ENCODE measurements around the gene CWC25.

CWC25 gene

GRCh38 chr17:38783227-38783626 lies 41.9 kb downstream of the CWC25 start:
- no peak for DNase-seq (ENCODE audit: low spot score)

GRCh38 chr17:38779965-38780752 lies 45.0 kb downstream of the CWC25 start:
- no peak for DNase-seq (ENCODE audit: low spot score)

GRCh38 chr17:38777641-38778250 lies 47.4 kb downstream of the CWC25 start:
- no peak for DNase-seq (ENCODE audit: low spot score)

- no peak for DNase-seq (ENCODE audit: low spot score)
Observed at GRCh38 chr17:38773258-38773657, 51.9 kb downstream of the CWC25 start.

DNA sequence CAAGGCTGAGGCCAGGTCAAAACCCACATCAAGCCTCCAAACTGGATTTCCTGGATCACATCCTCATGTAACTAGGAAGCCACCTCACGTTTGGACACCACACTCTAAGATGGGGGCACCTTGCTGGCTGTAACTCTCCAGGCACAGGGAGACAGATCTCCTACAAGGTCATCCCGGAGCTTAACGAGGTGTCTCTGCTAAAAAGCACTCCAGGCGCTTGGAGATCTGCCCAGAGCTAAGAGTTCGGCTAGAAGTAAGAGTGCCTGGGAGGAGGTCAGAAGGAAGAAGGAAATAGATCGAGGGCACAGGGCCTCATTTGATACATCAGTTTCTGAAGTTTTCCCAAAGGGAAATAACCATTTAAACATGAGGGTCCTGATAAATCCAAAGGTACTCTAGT lies 56.7 kb downstream of the CWC25 start:
- DNase-seq (ENCODE audit: low spot score): no peak

DNA sequence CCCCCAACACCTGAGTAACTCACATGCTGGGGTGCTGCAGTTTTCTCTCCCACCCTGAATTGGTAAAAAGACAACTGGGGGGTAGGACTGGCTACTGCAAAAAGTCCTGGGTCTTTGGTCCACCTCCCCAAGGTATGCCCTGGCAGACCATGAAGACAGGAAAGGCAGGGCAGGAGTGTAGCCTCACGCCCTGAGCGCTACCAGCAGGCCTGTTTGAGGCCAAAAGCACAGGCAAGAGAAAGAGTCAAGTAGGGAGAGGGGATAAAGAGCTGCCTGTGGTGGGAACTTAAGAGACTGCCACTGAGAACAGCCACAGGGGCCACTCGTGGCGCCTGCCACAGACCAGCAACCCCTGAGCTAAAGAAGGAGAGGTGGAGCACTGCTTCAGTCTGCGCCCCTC lies 58.8 kb downstream of the CWC25 start:
- no peak for DNase-seq (ENCODE audit: low spot score)

GRCh38 chr17:38762231-38762630 lies 62.9 kb downstream of the CWC25 start:
- no peak for DNase-seq (ENCODE audit: low spot score)

DNA sequence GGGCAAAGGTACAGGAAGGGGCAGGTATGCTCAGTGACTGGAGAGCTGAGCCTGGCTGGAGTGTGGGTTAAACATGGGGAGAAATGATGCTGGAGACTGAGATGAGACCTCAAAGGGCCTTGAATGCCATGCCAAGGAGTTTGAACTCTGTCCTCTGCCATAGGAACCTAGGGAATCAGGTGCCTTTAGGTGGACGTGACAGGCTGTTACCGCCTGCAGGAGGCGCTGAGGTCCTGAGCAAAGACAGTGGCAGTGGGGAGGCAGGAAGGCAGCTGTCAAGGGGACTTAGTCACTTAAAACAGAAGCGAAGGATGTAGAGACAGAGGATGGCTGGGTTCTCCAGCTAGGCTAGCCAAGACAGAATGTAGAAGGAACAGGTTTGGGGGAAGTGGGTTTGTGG lies 63.5 kb downstream of the CWC25 start:
- DNase-seq (ENCODE audit: low spot score): no peak

GRCh38 chr17:38753071-38753506 lies 72.0 kb downstream of the CWC25 start:
- no peak for DNase-seq (ENCODE audit: low spot score)

- peak; percentile 100 for DNase-seq (ENCODE audit: low spot score)
Observed at GRCh38 chr17:38752308-38753070, 72.6 kb downstream of the CWC25 start, which contains the start of gene PSMB3. Gene PSMB3, plus strand, starts transcription at chr17:38752741. Its CDS starts 86 bp downstream, at chr17:38752827.

DNA sequence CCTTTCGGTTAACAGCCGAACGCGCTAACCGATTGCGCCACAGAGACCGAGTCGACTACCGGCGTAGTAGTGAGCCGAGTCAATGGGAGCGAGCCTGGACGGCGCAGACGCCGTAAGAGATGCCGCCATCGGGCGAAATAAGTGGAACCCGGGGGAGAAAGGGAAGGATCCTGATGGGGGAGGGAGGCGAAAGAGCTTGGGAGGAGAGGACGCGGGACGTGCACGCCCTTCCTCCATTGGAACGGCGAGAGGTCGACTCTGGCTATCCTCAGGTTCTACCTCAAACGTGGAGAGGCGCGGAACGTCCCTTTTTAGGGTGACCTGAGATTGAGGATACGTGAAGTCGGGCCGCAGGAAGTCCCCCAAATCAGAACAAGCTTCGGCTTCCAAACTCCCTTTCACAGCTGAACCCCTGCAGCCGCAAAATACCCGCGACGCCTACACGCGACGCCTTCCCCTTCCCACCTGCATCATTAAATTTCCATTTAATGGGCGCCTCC lies 73.3 kb downstream of the CWC25 start:
- DNase-seq (ENCODE audit: low spot score): peak; percentile 83

DNA sequence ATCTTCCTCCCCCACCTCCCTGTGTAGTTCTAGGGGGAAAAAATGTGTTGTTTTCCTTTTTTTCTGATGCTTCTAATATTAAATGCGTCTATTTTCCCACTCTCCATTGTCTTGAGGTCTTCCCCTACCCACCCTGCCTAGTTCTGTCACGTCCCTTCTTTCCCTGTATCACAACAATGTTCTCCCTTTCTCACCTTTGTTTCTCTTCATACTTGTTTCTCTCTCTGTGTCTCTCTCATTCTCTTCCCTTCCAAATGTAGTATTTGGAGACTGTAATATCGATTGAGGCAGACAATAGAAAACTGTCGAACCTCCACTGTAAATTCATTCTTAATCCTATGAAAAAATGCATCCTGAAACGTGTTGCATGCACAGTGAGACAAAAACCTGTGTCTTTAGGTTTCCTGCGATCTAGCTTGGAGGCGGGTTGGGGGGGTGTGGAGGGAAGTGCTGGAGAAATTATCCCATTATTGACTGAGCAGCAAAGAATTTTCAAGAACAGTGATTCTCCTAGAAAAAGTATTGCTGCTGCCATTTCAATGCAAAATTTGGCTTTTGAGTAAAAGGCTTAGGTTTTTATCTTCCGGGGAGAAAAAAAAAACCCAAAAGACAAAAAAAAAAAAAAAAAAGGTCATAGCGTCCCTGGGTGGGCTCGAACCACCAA lies 73.8 kb downstream of the CWC25 start:
- DNase-seq (ENCODE audit: low spot score): no peak

Measured in globus pallidus (tissue), 1 donor.